MM.1S (cell line): Measurements from ENCODE around the gene PARD3.

Source experiments
- EZH2 ChIP-seq: fragments of 300-600 bp; sonication (generic); optimal IDR thresholded peaks from 2 replicates; pipeline ENCODE3; 2017; ENCODE audit warnings: low read depth, mild to moderate bottlenecking, antibody characterized with exemption, low read length, mixed read lengths
- EZH2phosphoT487 ChIP-seq: fragments of 300-600 bp; sonication (generic); IDR thresholded peaks from 2 replicates; pipeline ENCODE4 v1.6.1; 2018; ENCODE audit warnings: antibody characterized with exemption, low read length
- TF ChIP-seq, protein P1 (sequence below): fragments of 300-600 bp; sonication (generic); IDR thresholded peaks from 2 replicates; pipeline ENCODE4 v1.5.1; 2016; ENCODE audit warnings: antibody characterized with exemption, low read length, mixed read lengths

DNA sequence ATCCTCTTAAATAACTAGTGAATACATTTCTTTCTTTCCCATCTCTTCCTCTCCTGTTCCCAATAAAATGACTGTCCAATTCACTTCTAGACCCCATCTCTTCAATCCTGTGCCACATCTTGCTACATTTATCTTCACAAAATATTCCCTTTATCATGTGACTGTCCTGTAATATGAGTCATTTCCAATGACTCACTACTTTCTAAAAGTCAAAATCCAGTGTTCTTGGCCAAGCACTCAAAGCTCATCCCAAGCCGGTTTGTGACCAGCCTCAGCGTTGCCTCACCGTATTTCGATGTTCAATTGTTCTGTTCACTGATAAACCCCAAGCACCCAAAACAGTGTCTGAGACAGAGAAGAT is 104.7 kb downstream of the PARD3 start:
- TF ChIP-seq, protein P1, sequence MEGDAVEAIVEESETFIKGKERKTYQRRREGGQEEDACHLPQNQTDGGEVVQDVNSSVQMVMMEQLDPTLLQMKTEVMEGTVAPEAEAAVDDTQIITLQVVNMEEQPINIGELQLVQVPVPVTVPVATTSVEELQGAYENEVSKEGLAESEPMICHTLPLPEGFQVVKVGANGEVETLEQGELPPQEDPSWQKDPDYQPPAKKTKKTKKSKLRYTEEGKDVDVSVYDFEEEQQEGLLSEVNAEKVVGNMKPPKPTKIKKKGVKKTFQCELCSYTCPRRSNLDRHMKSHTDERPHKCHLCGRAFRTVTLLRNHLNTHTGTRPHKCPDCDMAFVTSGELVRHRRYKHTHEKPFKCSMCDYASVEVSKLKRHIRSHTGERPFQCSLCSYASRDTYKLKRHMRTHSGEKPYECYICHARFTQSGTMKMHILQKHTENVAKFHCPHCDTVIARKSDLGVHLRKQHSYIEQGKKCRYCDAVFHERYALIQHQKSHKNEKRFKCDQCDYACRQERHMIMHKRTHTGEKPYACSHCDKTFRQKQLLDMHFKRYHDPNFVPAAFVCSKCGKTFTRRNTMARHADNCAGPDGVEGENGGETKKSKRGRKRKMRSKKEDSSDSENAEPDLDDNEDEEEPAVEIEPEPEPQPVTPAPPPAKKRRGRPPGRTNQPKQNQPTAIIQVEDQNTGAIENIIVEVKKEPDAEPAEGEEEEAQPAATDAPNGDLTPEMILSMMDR, result no peak
- TF ChIP-seq EZH2phosphoT487 (no peak), EZH2 (no peak)
